Astrocyte of the cerebellum (primary cell): ENCODE results near the gene PERCC1.

Experiments used
- DNase-seq: peaks from one replicate; pipeline ENCODE4 v3.0.0-alpha.2; 2011; ENCODE audit warnings: low read depth
- H3K4me3 ChIP-seq: 2 replicates; pipeline ENCODE4 v1.5.1; 2011; ENCODE audit warnings: mild to moderate bottlenecking, low read depth, low read length, moderate library complexity
- in situ Hi-C: cut with HindIII; loops from 2 replicates; pipeline ENCODE4 v1.10.0; 2017; ENCODE audit warnings: low sequenced_read_pairs
- TF ChIP-seq, protein P1 (sequence below): IDR thresholded peaks from 2 replicates; pipeline ENCODE4 v1.5.1; 2012; ENCODE audit warnings: low read length, low read depth, moderate library complexity, mild to moderate bottlenecking; ENCODE audit errors: missing control alignments

PERCC1 gene

DNA sequence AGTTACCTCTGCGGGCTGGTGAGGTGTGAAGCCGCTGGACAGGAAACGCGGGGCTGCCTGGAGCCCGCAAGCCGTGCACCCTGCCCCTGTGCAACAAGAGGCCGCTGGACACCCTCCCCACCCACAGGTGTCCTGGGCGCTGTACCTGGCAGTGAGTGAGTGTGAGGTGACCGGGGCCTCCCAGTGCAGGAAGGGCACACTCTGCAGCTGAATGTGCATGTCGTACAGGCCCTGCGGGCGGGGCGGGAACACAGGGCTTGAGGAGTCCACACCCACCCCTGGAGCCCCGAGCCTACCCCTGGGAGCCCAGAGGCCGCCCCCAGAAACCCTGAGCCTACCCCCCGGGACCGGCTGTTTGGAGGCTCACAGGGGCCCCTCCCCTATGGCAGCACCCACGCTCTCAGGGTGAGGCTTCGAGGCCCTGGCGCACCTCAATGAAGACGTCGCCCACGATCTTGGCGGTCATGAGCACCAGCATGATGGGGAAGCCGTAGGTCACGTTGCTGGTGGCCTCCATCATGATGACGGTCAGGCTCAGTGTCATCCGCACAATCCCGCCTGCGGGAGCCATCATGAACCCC lies 17.7 kb downstream of the PERCC1 start:
- TF ChIP-seq, protein P1, sequence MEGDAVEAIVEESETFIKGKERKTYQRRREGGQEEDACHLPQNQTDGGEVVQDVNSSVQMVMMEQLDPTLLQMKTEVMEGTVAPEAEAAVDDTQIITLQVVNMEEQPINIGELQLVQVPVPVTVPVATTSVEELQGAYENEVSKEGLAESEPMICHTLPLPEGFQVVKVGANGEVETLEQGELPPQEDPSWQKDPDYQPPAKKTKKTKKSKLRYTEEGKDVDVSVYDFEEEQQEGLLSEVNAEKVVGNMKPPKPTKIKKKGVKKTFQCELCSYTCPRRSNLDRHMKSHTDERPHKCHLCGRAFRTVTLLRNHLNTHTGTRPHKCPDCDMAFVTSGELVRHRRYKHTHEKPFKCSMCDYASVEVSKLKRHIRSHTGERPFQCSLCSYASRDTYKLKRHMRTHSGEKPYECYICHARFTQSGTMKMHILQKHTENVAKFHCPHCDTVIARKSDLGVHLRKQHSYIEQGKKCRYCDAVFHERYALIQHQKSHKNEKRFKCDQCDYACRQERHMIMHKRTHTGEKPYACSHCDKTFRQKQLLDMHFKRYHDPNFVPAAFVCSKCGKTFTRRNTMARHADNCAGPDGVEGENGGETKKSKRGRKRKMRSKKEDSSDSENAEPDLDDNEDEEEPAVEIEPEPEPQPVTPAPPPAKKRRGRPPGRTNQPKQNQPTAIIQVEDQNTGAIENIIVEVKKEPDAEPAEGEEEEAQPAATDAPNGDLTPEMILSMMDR, result no peak
- in situ Hi-C loops, result no loop called here
- H3K4me3 ChIP-seq, result no peak overlapping the region
- no peak for DNase-seq

DNA sequence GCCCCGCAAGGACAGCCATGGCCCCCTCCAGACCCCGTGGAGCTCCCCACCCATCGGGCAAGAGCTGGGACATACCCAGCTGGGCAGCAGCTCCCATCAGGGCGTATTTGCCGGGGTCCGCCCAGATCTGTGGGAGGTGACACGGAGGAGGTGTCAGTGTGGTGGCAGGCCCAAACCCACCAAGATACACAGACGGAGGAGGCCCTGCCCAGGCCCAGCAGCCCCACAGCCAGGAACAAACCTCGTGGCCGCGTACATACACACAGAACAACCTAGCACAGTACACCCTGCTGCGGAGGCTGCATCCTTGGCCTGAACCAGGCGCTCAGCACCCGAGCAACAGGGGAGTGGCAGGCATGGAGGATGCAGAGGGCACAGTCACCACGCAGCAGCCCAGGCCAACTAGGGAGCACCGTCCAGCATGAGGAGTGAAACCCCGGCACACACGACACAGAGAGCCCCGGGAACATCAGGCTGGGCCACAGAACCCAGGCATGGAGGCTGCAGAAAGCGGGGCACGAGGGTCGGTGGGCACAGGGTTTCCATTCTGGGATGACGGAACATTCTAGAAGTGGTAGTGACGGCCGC lies 18.4 kb downstream of the PERCC1 start:
- TF ChIP-seq, protein P1, result no peak
- in situ Hi-C loops, result no loop called here
- DNase-seq, result no peak

DNA sequence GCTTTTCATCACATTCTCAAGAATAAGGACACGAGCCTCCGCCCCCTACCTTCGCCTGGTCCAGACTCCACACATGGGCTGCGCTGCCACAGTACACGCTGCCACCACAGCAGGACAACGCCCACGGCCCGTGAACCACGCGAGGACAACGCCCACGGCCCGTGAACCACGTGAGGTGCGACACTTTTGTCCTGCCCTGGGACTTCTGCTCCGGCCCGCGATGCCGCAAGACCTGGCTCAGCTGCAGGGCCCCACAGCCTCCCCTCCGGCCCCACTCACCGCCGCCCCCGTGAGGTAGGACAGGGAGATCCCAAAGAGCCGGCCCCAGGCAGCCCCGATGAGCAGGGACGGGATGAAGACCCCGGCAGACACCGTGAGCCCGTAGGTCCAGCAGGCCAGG lies 19.3 kb downstream of the PERCC1 start:
- H3K4me3 ChIP-seq, result no peak overlapping the region
- DNase-seq, result no peak
- in situ Hi-C loops, result no loop called here
- TF ChIP-seq, protein P1, result no peak

More for the DNA sequence above, 18.4 kb downstream of the PERCC1 start:
- H3K4me3 ChIP-seq, result no peak overlapping the region

DNA sequence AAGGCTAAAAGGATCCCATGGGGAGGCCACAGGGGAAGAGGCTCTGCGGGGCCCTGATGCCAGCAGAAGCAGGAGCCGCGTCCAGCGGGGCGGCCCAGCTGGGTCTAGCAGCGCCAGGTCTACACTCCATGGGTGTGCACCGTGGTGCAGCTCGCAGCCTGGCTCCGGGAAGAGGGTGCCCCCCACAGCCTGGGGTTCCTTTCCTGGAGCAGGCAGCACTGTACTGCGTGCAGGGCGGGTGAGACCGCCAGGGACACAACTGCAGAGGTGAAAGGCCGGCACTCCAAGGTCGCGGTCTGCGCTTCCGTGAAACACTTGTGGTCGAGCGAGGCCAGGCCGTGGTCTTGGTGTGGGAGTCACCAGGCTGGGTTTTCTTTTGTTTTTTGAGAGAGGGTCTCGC lies 20.0 kb downstream of the PERCC1 start:
- H3K4me3 ChIP-seq, result no peak overlapping the region
- TF ChIP-seq, protein P1, result no peak
- DNase-seq, result no peak
- in situ Hi-C loops, result no loop called here

DNA sequence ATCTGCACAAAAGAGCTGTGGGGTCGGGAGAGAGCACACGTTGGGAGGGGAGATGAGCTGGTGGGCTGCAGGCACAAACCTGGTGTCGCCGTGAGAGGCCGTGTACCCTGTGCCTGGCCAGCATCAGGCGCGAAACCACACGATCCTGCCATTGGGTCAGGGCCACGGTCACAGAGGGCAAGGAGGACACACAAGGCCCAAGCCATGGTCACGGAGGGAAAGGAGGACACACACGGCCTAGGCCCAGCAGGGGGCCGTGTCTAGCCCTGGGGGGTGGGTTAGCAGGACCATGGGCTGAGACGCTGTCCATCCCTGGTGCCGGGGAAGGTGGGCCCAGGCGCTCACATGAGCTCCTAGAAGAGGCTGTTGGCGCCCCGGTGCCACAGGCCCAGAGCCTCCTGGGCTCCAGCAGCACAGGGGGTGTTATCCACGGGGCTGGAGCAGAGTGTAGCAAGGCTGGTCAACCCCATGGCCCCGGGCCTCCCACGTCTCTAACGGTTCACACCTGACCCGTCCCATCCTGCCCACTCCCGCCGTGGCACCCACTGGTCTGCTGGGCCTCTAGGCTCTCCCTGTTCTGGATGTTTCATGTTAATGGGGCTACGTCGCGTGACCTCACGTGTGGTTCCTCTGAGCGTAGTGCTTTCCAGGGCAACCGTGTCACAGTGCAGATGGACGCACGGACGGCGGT lies 21.0 kb downstream of the PERCC1 start:
- no peak overlapping the region for H3K4me3 ChIP-seq
- in situ Hi-C loops, result no loop called here
- DNase-seq, result no peak
- TF ChIP-seq, protein P1, result no peak

DNA sequence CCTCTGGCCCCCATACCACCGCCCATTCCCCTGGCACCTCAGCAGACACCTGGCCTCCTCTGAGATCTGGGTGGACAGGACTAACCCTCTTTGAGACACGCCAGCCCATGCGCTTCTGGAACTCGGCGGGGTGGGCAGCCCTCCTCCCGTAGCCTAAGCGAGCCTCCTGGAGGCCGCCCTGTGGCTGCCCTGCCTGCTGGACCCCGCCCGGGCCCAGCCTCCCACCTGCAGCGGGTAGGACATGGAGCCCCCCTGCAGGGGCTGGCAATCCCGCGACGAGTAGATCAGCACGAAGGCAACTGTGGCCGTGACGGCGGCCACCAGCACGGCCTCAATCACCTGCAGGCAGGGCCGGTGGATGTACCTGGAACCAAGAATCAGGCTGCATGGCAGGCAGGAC lies 21.7 kb downstream of the PERCC1 start:
- in situ Hi-C loops, result no loop called here

More for the DNA sequence above, 21.7 kb downstream of the PERCC1 start:
- no peak overlapping the region for H3K4me3 ChIP-seq
- DNase-seq, result no peak
- TF ChIP-seq, protein P1, result no peak
